OCI-LY7 (cell line): ENCODE data around the gene TIGD7.

Experiments
- CTCF ChIP-seq: fragments of 200-600 bp; sonication (generic); conservative IDR thresholded peaks from 2 replicates; pipeline ENCODE4 v1.5.1; 2014; ENCODE audit warnings: mild to moderate bottlenecking, antibody characterized with exemption, low read length, moderate library complexity, mixed read lengths
- EZH2phosphoT487 ChIP-seq: fragments of 200-600 bp; sonication (generic); IDR thresholded peaks from 2 replicates; pipeline ENCODE4 v1.6.1; 2018; ENCODE audit warnings: low read depth, borderline replicate concordance, mild to moderate bottlenecking, mixed run types, antibody characterized with exemption, low read length, moderate library complexity, mixed read lengths

GRCh38 chr16:3346041-3346440 lies 40.8 kb upstream of the TIGD7 start:
- TF ChIP-seq CTCF: no peak
- no peak for TF ChIP-seq EZH2phosphoT487
